ENCODE results near the gene CACNA1I.

DNA sequence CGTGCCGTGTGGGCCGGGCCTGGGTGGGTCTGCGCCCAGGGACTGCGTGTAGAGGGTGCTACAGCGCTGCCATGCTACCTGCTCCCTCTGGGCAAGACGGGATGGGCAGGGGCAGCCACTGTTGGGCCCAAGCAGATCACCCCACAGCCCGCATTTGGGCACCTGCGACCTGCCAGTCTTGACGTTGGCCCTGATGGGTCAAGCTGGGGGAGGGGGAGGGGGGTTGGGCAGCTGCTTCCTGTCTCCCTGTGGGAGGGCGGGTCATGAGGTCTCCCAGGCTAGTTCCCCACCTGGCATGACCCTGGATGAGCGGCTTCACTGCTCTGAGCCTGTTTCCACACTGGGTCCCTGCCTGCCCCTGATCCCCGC, 35.2 kb upstream of the CACNA1I start:
- TF ChIP-seq, protein P1, sequence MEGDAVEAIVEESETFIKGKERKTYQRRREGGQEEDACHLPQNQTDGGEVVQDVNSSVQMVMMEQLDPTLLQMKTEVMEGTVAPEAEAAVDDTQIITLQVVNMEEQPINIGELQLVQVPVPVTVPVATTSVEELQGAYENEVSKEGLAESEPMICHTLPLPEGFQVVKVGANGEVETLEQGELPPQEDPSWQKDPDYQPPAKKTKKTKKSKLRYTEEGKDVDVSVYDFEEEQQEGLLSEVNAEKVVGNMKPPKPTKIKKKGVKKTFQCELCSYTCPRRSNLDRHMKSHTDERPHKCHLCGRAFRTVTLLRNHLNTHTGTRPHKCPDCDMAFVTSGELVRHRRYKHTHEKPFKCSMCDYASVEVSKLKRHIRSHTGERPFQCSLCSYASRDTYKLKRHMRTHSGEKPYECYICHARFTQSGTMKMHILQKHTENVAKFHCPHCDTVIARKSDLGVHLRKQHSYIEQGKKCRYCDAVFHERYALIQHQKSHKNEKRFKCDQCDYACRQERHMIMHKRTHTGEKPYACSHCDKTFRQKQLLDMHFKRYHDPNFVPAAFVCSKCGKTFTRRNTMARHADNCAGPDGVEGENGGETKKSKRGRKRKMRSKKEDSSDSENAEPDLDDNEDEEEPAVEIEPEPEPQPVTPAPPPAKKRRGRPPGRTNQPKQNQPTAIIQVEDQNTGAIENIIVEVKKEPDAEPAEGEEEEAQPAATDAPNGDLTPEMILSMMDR (conservative IDR thresholded peaks at IDR 0.05; ENCODE audit: low read depth, low read length): no peak
- no peak for TF ChIP-seq EZH2 (IDR thresholded peaks at IDR 0.05; ENCODE audit: borderline replicate concordance, low read depth, low read length, poor library complexity, severe bottlenecking)
